Superior temporal gyrus (tissue), 1 donor: Measurements from ENCODE around the gene SPRR2D.
"Not testable (repeated sequence)": the region's sequence is repeated elsewhere in the genome, so short reads cannot be mapped to it uniquely, and the experiment has no call there.

ENCODE experiments used
- DNase-seq: peaks from one replicate; pipeline ENCODE4 v3.0.0-alpha.2; 2016; ENCODE audit errors: extremely low spot score

The SPRR2D gene

GRCh38 chr1:153011235-153011758, 29.6 kb downstream of the SPRR2D start:
- not testable (repeated sequence) for DNase-seq

GRCh38 chr1:153001382-153001781, 39.5 kb downstream of the SPRR2D start, which contains the start of gene SPRR3:
SPRR3 (plus strand) TSS chr1:153001749; CDS start chr1:153003021, 1,272 bp downstream.
- no peak for DNase-seq

- no peak for DNase-seq
Observed at GRCh38 chr1:153000294-153000693, 40.6 kb downstream of the SPRR2D start.

DNA sequence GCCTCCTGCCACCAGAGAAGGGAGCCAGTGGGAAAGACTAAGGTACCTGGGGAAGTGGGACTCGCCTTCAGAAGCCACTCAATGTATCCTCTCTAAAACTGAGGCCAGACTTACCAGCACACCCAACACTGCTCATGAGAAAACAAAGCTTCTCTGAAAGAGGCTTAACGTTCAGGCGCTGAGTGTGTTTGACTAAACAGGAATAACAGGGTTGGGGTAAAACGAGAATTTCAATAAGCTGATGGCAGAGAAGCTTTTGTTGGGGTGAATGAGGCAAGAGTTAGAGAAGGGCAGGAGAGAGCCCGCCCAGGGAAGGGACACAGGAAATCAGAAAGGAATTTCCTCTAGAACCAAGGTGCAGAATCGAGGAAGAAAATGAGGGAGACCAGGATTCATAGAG, 41.1 kb downstream of the SPRR2D start:
- DNase-seq, result no peak

- no peak for DNase-seq
Observed at GRCh38 chr1:152998476-152998875, 42.4 kb downstream of the SPRR2D start.

- DNase-seq, result no peak
Observed at GRCh38 chr1:152997901-152998300, 43.0 kb downstream of the SPRR2D start.

DNA sequence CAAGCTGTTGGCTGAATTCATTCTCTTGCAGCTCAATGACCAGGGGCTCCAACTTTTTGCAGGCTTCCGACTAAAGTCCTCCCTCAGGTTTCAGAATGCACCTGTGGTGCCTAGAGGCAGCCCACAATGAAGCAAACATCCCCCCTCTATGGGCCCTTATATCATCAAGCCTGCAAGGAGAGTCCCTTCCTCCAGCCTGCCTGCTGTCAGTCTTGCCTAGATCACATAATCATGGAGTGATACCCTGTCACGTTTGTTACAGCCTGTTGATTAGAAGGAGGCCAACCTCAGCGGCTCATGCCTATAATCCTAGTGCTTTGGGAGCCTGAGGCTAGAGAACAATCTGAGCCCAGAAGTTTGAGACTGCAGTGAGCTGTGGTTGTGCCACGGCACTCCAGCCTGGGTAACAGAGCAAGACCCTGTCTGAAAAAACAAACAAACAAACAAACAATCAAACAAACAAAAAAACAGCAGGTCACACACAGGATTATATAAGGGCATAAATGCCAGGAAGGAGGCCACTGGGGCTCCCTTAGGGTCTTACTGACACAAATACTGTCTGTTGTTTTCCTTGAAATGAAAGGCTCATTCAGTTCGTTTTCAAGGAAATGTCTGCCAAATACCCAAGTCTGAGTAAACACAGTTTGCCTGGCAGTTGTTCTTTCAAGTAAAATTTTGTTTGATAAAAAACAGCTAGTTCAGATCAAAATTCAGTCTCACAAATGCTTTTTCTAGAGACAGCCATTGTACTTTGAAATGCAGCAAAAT, 44.1 kb downstream of the SPRR2D start:
- DNase-seq, result peak; percentile 34

DNA sequence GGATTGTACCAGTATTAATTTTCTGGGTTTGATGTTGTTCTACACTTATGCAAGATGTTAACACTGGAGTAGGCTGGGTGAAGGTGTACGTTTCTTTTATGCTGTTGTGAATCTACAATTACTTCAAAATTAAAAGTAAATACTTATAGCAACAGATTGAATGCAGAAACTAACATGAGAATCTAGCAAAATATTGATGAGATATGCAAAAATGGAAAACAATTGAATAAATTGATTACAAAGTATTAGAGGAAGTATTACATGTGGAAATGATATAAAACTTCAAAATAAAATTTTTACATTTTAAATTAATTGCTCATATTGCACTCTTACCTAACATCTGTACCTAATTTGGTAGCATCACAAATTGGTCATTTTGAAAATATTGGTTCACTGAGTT, 45.1 kb downstream of the SPRR2D start:
- DNase-seq, result no peak

- DNase-seq, result no peak
Observed at GRCh38 chr1:152993186-152993585, 47.7 kb downstream of the SPRR2D start.
